IMR-90 (cell line): ENCODE data around the gene VPS41. TPM values are rescaled to one million over a fixed set of nuclear protein-coding genes. Genes with fewer than 3 reads are reported as not detected.

Source experiments
- ATAC-seq: fragments of 200-7000 bp; cut with Tn5 transposase; 2 replicates; pipeline ENCODE4 v1.9.1; 2020; ENCODE audit warnings: low read depth, mild to moderate bottlenecking, moderate library complexity
- BruUV-seq: library from RNA; stranded (reverse); fragments of 400-500 nt; replicated peaks from 2 replicates; lab custom pipeline; 2021; lab: Mats Ljungman, UMichigan
- CTCF ChIA-PET: fragments of 300-600 bp; formaldehyde crosslinking; extraction: SDS; loops from one replicate; lab custom pipeline; 2021; ENCODE audit warnings: antibody characterized with exemption; lab: Yijun Ruan, JAX
- POLR2A ChIA-PET: fragments of 300-600 bp; sonication (Branson Sonifier 250); formaldehyde crosslinking; loops from one replicate; lab custom pipeline; 2022; ENCODE audit warnings: antibody characterized with exemption; ENCODE audit not compliant: unreplicated experiment; lab: Charles Lee
- DNase-seq: peaks from one replicate; pipeline ENCODE4 v3.0.0; 2013
- H2AFZ ChIP-seq: replicated peaks from 2 replicates; pipeline ENCODE3; 2013; ENCODE audit warnings: low read length, mild to moderate bottlenecking; ENCODE audit not compliant: poor library complexity
- H2AK5ac ChIP-seq: 2 replicates; pipeline ENCODE4 v1.6.1; 2013; ENCODE audit warnings: low read depth, low read length, inconsistent platforms
- H2AK9ac ChIP-seq: replicated peaks from 2 replicates; pipeline ENCODE3; 2013; ENCODE audit warnings: mild to moderate bottlenecking, low read depth, low read length, moderate library complexity; ENCODE audit not compliant: poor library complexity
- H2BK120ac ChIP-seq: 2 replicates; pipeline ENCODE4 v1.6.1; 2013; ENCODE audit warnings: low read depth, low read length, inconsistent platforms
- H2BK15ac ChIP-seq: 3 replicates; pipeline ENCODE4 v1.6.1; 2013; ENCODE audit warnings: low read depth, low read length, inconsistent platforms
- H2BK20ac ChIP-seq: 2 replicates; pipeline ENCODE4 v1.6.1; 2013; ENCODE audit warnings: low read depth, mild to moderate bottlenecking, inconsistent platforms, low read length, moderate library complexity
- H2BK5ac ChIP-seq: 2 replicates; pipeline ENCODE4 v1.6.1; 2013; ENCODE audit warnings: mild to moderate bottlenecking, low read depth, low read length, inconsistent platforms; ENCODE audit not compliant: poor library complexity, severe bottlenecking
- H3K14ac ChIP-seq: replicated peaks from 2 replicates; pipeline ENCODE4 v1.6.1; 2013; ENCODE audit warnings: low read depth, low read length, inconsistent platforms
- H3K18ac ChIP-seq: 2 replicates; pipeline ENCODE4 v1.6.1; 2013; ENCODE audit warnings: low read depth, low read length, control low read depth
- H3K23ac ChIP-seq: 2 replicates; pipeline ENCODE4 v1.6.1; 2013; ENCODE audit warnings: low read depth, low read length, inconsistent platforms
- H3K27ac ChIP-seq: 2 replicates; pipeline ENCODE4 v1.5.1; 2013; ENCODE audit warnings: mild to moderate bottlenecking, control low read depth, low read length; ENCODE audit not compliant: insufficient read depth
- H3K27me3 ChIP-seq: 2 replicates; pipeline ENCODE4 v1.6.1; 2013; ENCODE audit warnings: low read length; ENCODE audit not compliant: control insufficient read depth, insufficient read depth
- H3K36me3 ChIP-seq: 2 replicates; pipeline ENCODE4 v1.6.1; 2013; ENCODE audit warnings: low read length, mixed read lengths; ENCODE audit not compliant: control insufficient read depth, insufficient read depth
- H3K4ac ChIP-seq: 2 replicates; pipeline ENCODE4 v1.6.1; 2013; ENCODE audit warnings: low read depth, low read length, inconsistent platforms
- H3K4me1 ChIP-seq: 2 replicates; pipeline ENCODE4 v1.6.1; 2013; ENCODE audit warnings: low read length, mixed read lengths; ENCODE audit not compliant: control insufficient read depth, insufficient read depth
- H3K4me2 ChIP-seq: 2 replicates; pipeline ENCODE4 v1.6.1; 2013; ENCODE audit warnings: low read depth, mild to moderate bottlenecking, control low read depth, low read length, moderate library complexity
- H3K4me3 ChIP-seq: 2 replicates; pipeline ENCODE4 v1.5.1; 2013; ENCODE audit warnings: low read depth, mild to moderate bottlenecking, control low read depth, low read length, moderate library complexity; ENCODE audit not compliant: insufficient read depth
- H3K56ac ChIP-seq: 2 replicates; pipeline ENCODE4 v1.6.1; 2013; ENCODE audit warnings: low read length, inconsistent platforms; ENCODE audit not compliant: insufficient read depth; ENCODE audit errors: extremely low read depth
- H3K79me1 ChIP-seq, 2 experiments: 2 replicates each; pipeline ENCODE4 v1.6.1; 2013; ENCODE audit warnings: low read length in 2 of 2, inconsistent platforms in 1 of 2, low read depth in 1 of 2
- H3K9ac ChIP-seq: 2 replicates; pipeline ENCODE4 v1.6.1; 2013; ENCODE audit warnings: low read depth, low read length, control low read depth
- H3K9me1 ChIP-seq: 2 replicates; pipeline ENCODE4 v1.6.1; 2013; ENCODE audit warnings: low read length, inconsistent platforms; ENCODE audit not compliant: insufficient read depth
- H3K9me3 ChIP-seq: 2 replicates; pipeline ENCODE4 v1.6.1; 2013; ENCODE audit warnings: low read length; ENCODE audit not compliant: control insufficient read depth, insufficient read depth
- H4K20me1 ChIP-seq: 2 replicates; pipeline ENCODE4 v1.6.1; 2013; ENCODE audit warnings: low read length, inconsistent platforms; ENCODE audit not compliant: insufficient read depth
- H4K5ac ChIP-seq: 2 replicates; pipeline ENCODE4 v1.6.1; 2013; ENCODE audit warnings: mild to moderate bottlenecking, low read depth, low read length, control low read depth
- H4K8ac ChIP-seq, 2 experiments: 2 replicates each; pipeline ENCODE4 v1.6.1; 2013; ENCODE audit warnings: low read depth in 2 of 2, low read length in 2 of 2, control low read depth in 1 of 2, inconsistent platforms in 1 of 2
- H4K91ac ChIP-seq: 2 replicates; pipeline ENCODE4 v1.6.1; 2013; ENCODE audit warnings: low read depth, low read length, inconsistent platforms; ENCODE audit not compliant: insufficient read depth
- BHLHE40 ChIP-seq: fragments of 150-350 bp; IDR thresholded peaks from 2 replicates; pipeline ENCODE4 v1.6.1; 2016; ENCODE audit warnings: mild to moderate bottlenecking, low read depth, low read length
- CEBPB ChIP-seq: IDR thresholded peaks from 2 replicates; pipeline ENCODE4 v1.6.1; 2012; ENCODE audit warnings: low read depth, low read length, improper control_type of control experiment
- CHD1 ChIP-seq: IDR thresholded peaks from 2 replicates; pipeline ENCODE4 v1.6.1; 2012; ENCODE audit warnings: low read depth, low read length, improper control_type of control experiment
- NFE2L2 ChIP-seq: fragments of 150-350 bp; IDR thresholded peaks from 2 replicates; pipeline ENCODE4 v1.6.1; 2016; ENCODE audit warnings: low read depth, mild to moderate bottlenecking, low read length
- RCOR1 ChIP-seq: IDR thresholded peaks from 2 replicates; pipeline ENCODE4 v1.6.1; 2012; ENCODE audit warnings: mild to moderate bottlenecking, low read length, improper control_type of control experiment; ENCODE audit not compliant: insufficient replicate concordance
- SMC3 ChIP-seq: fragments of 150-350 bp; IDR thresholded peaks from 2 replicates; pipeline ENCODE4 v1.6.1; 2016; ENCODE audit warnings: low read depth, mild to moderate bottlenecking, antibody characterized with exemption, low read length, moderate library complexity
- WGBS, 2 experiments: methylation state at CpG; one replicate each; pipeline versions ENCODE4 v1.1.5 to v1.1.7; 2013; ENCODE audit warnings: missing lambda C conversion rate in 2 of 2; ENCODE audit not compliant: insufficient read length in 1 of 2; ENCODE audit errors: extremely low coverage in 2 of 2; 5-methylcytosine and 5-hydroxymethylcytosine counted together
- dilution Hi-C: fragments of 300-500 bp; cut with HindIII; formaldehyde crosslinking; loops from one replicate; pipeline ENCODE4 v1.14.3; 2018; ENCODE audit warnings: low sequenced_read_pairs; ENCODE audit not compliant: unreplicated experiment
- in situ Hi-C: fragments of 300-500 bp; cut with MboI; formaldehyde crosslinking; loops from 3 replicates; pipeline ENCODE4 v1.14.3; 2019; ENCODE audit warnings: low sequenced_read_pairs, inconsistent platforms, mixed read lengths
- intact Hi-C: fragments of 100-400 bp; cut with micrococcal nuclease; formaldehyde crosslinking; loops from 2 replicates; pipeline ENCODE4 v1.10.0; 2022
- polyA plus RNA-seq, 3 experiments: library from polyadenylated mRNA; depleted of rRNA; stranded (reverse); fragments of >200 nt; gene quantifications; 2 replicates each; pipeline ENCODE4 v1.2.3, GENCODE V29; 2012; ENCODE audit warnings: low replicate concordance in 1 of 3
- total RNA-seq: library from RNA; depleted of rRNA; stranded (reverse); fragments of >200 nt; gene quantifications from 2 replicates; pipeline ENCODE4 v1.2.3, GENCODE V29; 2012

VPS41 gene
- total and polyA plus RNA-seq, 2 of the 4 experiments (the other 2 are of a cell fraction): 16.0 to 28.0 TPM

DNA sequence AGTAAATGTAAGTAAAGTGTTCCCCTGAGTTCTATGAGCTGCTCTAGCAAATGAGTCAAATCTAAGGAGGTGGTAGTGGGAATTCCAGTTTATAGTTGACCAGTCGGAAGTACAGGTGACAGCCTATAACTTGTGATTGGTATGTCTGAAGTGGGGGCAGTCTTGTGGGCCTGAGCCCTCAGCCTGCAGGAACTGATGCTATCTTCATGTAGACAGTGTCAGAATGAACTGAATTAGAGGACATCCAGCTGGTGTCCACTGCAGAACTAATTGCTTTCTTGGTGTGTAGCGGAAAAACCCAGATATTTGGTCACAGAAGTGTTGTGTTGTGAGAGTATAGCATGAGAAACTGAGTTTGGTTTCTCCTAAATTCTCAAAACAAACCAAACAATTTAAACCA, 150.0 kb downstream of the VPS41 start:
- H2AK9ac ChIP-seq: no peak overlapping the region
- dilution Hi-C loops: no loop called here
- H3K36me3 ChIP-seq: peaks cover 6% of the 10 kb centered on the region
- no peak overlapping the region for H3K18ac ChIP-seq
- H3K9me3 ChIP-seq: no peaks in the 10 kb centered on the region
- no peak for TF ChIP-seq NFE2L2
- TF ChIP-seq RCOR1: no peak
- TF ChIP-seq BHLHE40: no peak
- TF ChIP-seq CHD1: no peak
- no peak for TF ChIP-seq SMC3
- TF ChIP-seq CEBPB: no peak
- CTCF ChIA-PET: no interaction called here
- 71% methylated on average over 1 of the region's 2 CpGs; no CpG with 5 or more reads in 1 of the 2 experiments for WGBS, 2 experiments
- in situ Hi-C loops: no loop called here
- intact Hi-C loops: no loop called here
- H4K5ac ChIP-seq: no peak overlapping the region
- H4K8ac ChIP-seq: no peak overlapping the region
- H3K23ac ChIP-seq: no peak overlapping the region
- no peak overlapping the region for H3K9ac ChIP-seq
- no peak overlapping the region for H3K4ac ChIP-seq
- H2BK15ac ChIP-seq: no peak overlapping the region
- DNase-seq (no peak), ATAC-seq (no peak)
- H3K79me1 ChIP-seq: no peaks in the 10 kb centered on the region
- H3K27ac ChIP-seq: no peak overlapping the region
- no peak overlapping the region for H2BK5ac ChIP-seq
- no TSS peak for BruUV-seq
- no peak overlapping the region for H3K14ac ChIP-seq
- no peak overlapping the region for H3K56ac ChIP-seq
- no peaks in the 10 kb centered on the region for H3K27me3 ChIP-seq
- H3K9me1 ChIP-seq: no peaks in the 10 kb centered on the region
- no peak overlapping the region for H2BK20ac ChIP-seq
- no peak overlapping the region for H2AK5ac ChIP-seq
- H4K20me1 ChIP-seq: no peaks in the 10 kb centered on the region
- no peaks in the 10 kb centered on the region for H3K4me1 ChIP-seq
- no peak overlapping the region for H3K4me2 ChIP-seq
- no peak overlapping the region for H3K4me3 ChIP-seq
- no peak overlapping the region for H4K91ac ChIP-seq
- H2AFZ ChIP-seq: no peak overlapping the region
- H2BK120ac ChIP-seq: no peak overlapping the region
- POLR2A ChIA-PET: no interaction called here
